ENCODE measurements around the gene RNF111.
"Not testable (repeated sequence)": the region's sequence is repeated elsewhere in the genome, so short reads cannot be mapped to it uniquely, and the experiment has no call there.

RNF111 gene

GRCh38 chr15:59131456-59131855 lies 144.0 kb downstream of the RNF111 start:
- Histone ChIP-seq H2AFZ (ENCODE audit: low read length, unreplicated experiment) (no peak overlapping the region), H3K79me2 (ENCODE audit: control insufficient read depth, insufficient read depth, low read length, unreplicated experiment) (peaks cover 17% of the 10 kb centered on the region), H3K4me3 (ENCODE audit: low read depth, low read length) (no peak overlapping the region), H3K27me3 (ENCODE audit: insufficient read depth, low read length) (no peaks in the 10 kb centered on the region), H3K4me1 (ENCODE audit: control insufficient read depth, insufficient read depth, low read length, unreplicated experiment) (no peaks in the 10 kb centered on the region), H3K27ac (ENCODE audit: low read depth, low read length) (no peak overlapping the region), H3K36me3 (ENCODE audit: insufficient read depth, low read length) (peaks cover 61% of the 10 kb centered on the region)

- Histone ChIP-seq H3K27me3 (ENCODE audit: insufficient read depth, low read length) (no peaks in the 10 kb centered on the region), H2AFZ (ENCODE audit: low read length, unreplicated experiment) (no peak overlapping the region), H3K27ac (ENCODE audit: low read depth, low read length) (no peak overlapping the region), H3K4me3 (ENCODE audit: low read depth, low read length) (no peak overlapping the region), H3K4me1 (ENCODE audit: control insufficient read depth, insufficient read depth, low read length, unreplicated experiment) (no peaks in the 10 kb centered on the region), H3K79me2 (ENCODE audit: control insufficient read depth, insufficient read depth, low read length, unreplicated experiment) (peaks cover 17% of the 10 kb centered on the region), H3K36me3 (ENCODE audit: insufficient read depth, low read length) (peaks cover 64% of the 10 kb centered on the region)
Measured at GRCh38 chr15:59131969-59132562, 144.6 kb downstream of the RNF111 start.

GRCh38 chr15:59133929-59134427 lies 146.5 kb downstream of the RNF111 start:
- Histone ChIP-seq H3K79me2 (ENCODE audit: control insufficient read depth, insufficient read depth, low read length, unreplicated experiment) (peaks cover 17% of the 10 kb centered on the region), H3K4me1 (ENCODE audit: control insufficient read depth, insufficient read depth, low read length, unreplicated experiment) (no peaks in the 10 kb centered on the region), H3K27ac (ENCODE audit: low read depth, low read length) (no peak overlapping the region), H3K36me3 (ENCODE audit: insufficient read depth, low read length) (peaks cover 70% of the 10 kb centered on the region), H2AFZ (ENCODE audit: low read length, unreplicated experiment) (no peak overlapping the region), H3K4me3 (ENCODE audit: low read depth, low read length) (no peak overlapping the region), H3K27me3 (ENCODE audit: insufficient read depth, low read length) (no peaks in the 10 kb centered on the region)

GRCh38 chr15:59137566-59137965 lies 150.1 kb downstream of the RNF111 start:
- no peak overlapping the region for H3K27ac ChIP-seq (ENCODE audit: low read depth, low read length)
- no peak overlapping the region for H2AFZ ChIP-seq (ENCODE audit: low read length, unreplicated experiment)
- H3K4me3 ChIP-seq (ENCODE audit: low read depth, low read length): no peak overlapping the region
- H3K36me3 ChIP-seq (ENCODE audit: insufficient read depth, low read length): peaks cover 39% of the 10 kb centered on the region
- no peaks in the 10 kb centered on the region for H3K27me3 ChIP-seq (ENCODE audit: insufficient read depth, low read length)
- H3K4me1 ChIP-seq (ENCODE audit: control insufficient read depth, insufficient read depth, low read length, unreplicated experiment): no peaks in the 10 kb centered on the region
- H3K79me2 ChIP-seq (ENCODE audit: control insufficient read depth, insufficient read depth, low read length, unreplicated experiment): no peaks in the 10 kb centered on the region

- Histone ChIP-seq H3K27ac (ENCODE audit: low read depth, low read length) (no peak overlapping the region), H3K36me3 (ENCODE audit: insufficient read depth, low read length) (peaks cover 35% of the 10 kb centered on the region; the same call in 1 of the 2 replicates), H3K4me1 (ENCODE audit: control insufficient read depth, insufficient read depth, low read length, unreplicated experiment) (no peaks in the 10 kb centered on the region), H3K79me2 (ENCODE audit: control insufficient read depth, insufficient read depth, low read length, unreplicated experiment) (no peaks in the 10 kb centered on the region), H3K4me3 (ENCODE audit: low read depth, low read length) (no peak overlapping the region), H2AFZ (ENCODE audit: low read length, unreplicated experiment) (no peak overlapping the region), H3K27me3 (ENCODE audit: insufficient read depth, low read length) (no peaks in the 10 kb centered on the region)
Measured at GRCh38 chr15:59138243-59138642, 150.8 kb downstream of the RNF111 start.

GRCh38 chr15:59140422-59141226 lies 153.2 kb downstream of the RNF111 start:
- H3K36me3 ChIP-seq (ENCODE audit: insufficient read depth, low read length): peaks cover 23% of the 10 kb centered on the region; the same call in 1 of the 2 replicates

GRCh38 chr15:59143281-59143680 lies 155.8 kb downstream of the RNF111 start:
- H3K4me1 ChIP-seq (ENCODE audit: control insufficient read depth, insufficient read depth, low read length, unreplicated experiment): peaks cover 2% of the 10 kb centered on the region
- no peaks in the 10 kb centered on the region for H3K79me2 ChIP-seq (ENCODE audit: control insufficient read depth, insufficient read depth, low read length, unreplicated experiment)
- H3K27me3 ChIP-seq (ENCODE audit: insufficient read depth, low read length): no peaks in the 10 kb centered on the region
- peaks cover 9% of the 10 kb centered on the region; the same call in 1 of the 2 replicates for H3K36me3 ChIP-seq (ENCODE audit: insufficient read depth, low read length)
- H3K27ac ChIP-seq (ENCODE audit: low read depth, low read length): no peak overlapping the region
- H2AFZ ChIP-seq (ENCODE audit: low read length, unreplicated experiment): no peak overlapping the region
- no peak overlapping the region for H3K4me3 ChIP-seq (ENCODE audit: low read depth, low read length)

More at GRCh38 chr15:59140422-59141226, 153.2 kb downstream of the RNF111 start:
- Histone ChIP-seq H3K27ac (ENCODE audit: low read depth, low read length) (no peak overlapping the region), H3K4me1 (ENCODE audit: control insufficient read depth, insufficient read depth, low read length, unreplicated experiment) (no peaks in the 10 kb centered on the region), H2AFZ (ENCODE audit: low read length, unreplicated experiment) (no peak overlapping the region), H3K79me2 (ENCODE audit: control insufficient read depth, insufficient read depth, low read length, unreplicated experiment) (no peaks in the 10 kb centered on the region), H3K4me3 (ENCODE audit: low read depth, low read length) (no peak overlapping the region), H3K27me3 (ENCODE audit: insufficient read depth, low read length) (no peaks in the 10 kb centered on the region)

- H3K36me3 ChIP-seq (ENCODE audit: insufficient read depth, low read length); H2AFZ ChIP-seq (ENCODE audit: low read length, unreplicated experiment); H3K4me1 ChIP-seq (ENCODE audit: control insufficient read depth, insufficient read depth, low read length, unreplicated experiment); H3K27me3 ChIP-seq (ENCODE audit: insufficient read depth, low read length); H3K4me3 ChIP-seq (ENCODE audit: low read depth, low read length); H3K79me2 ChIP-seq (ENCODE audit: control insufficient read depth, insufficient read depth, low read length, unreplicated experiment); H3K27ac ChIP-seq (ENCODE audit: low read depth, low read length): not testable (repeated sequence)
Measured at GRCh38 chr15:59144594-59144993, 157.1 kb downstream of the RNF111 start.
